GM18511 (cell line): Measurements from ENCODE around the gene NT5E.

ENCODE experiments used
- ATAC-seq: cut with Tn5 transposase; IDR thresholded peaks from one replicate; pipeline ENCODE4 v1.9.1; 2021; ENCODE audit warnings: mild to moderate bottlenecking, moderate library complexity; ENCODE audit not compliant: unreplicated experiment

NT5E gene

DNA sequence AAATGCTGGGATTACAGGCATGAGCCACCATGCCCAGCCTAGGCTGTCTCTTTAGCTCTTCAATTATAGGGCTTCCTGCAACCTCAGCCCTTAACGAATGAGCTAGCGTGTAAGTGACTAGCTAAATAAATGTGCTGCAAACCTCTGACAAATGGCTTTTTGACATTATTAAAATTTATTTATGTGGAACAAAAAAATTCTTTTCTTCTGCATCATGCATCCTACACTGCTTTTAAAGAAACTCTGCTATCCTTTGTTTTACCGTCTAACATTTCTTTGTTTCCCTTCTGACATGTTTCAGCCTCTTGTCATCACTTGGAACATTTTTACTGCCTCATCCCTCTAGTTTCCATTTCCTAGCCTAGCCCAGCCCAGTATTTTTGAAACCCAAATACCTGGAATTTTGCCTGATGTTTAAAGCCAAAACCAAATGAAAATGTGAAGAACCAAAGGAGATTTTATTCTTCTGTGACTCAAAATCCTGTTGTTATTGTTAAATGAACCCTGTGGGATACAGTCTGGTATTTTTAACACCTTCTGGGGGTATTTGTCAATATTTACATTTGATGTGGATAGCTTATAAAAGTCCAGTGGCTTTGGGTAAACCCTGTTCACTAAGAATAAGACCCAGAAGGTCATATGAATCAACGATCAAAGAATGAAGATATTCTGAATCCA lies 9.5 kb downstream of the NT5E start:
- no peak for ATAC-seq

DNA sequence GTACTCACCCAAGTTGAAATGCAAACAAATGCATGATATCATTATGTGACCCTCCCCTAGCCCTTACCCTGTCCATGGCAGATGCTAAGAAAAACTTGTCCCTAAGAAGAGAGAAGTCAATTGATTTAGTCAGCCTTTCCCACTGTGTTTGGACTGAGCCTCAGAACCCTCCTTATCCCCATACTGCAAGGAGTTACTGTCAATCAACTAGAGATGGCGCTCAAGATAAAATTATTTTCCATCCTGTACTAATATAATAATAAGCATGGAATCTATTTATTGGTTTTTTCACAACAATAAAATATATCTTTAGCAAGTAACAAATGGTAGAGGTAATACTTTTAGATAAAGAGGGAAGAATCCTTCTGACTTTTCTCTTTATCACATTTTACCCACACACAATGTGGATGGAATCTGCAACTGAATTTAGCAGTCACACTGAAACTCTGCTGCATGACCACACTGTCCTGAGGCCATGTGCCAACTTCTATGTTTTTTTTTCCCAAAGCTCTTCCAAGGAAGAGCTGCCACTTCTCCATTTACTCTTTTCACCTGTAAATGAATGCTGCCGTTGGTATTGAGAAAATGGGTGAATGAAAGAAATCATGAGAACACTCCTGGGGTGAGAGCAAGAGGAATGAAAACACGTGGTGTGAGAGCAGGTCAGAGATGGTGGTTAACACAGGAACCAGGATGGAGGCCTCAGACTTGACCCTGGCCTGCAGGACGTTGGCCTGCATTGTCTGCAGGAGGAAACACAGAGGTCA lies 10.5 kb downstream of the NT5E start:
- peak; percentile 32 for ATAC-seq

GRCh38 chr6:85460921-85461797 lies 11.3 kb downstream of the NT5E start:
- ATAC-seq = peak; percentile 83

- ATAC-seq = peak; percentile 14
Measured at GRCh38 chr6:85461798-85462170, 11.9 kb downstream of the NT5E start.

DNA sequence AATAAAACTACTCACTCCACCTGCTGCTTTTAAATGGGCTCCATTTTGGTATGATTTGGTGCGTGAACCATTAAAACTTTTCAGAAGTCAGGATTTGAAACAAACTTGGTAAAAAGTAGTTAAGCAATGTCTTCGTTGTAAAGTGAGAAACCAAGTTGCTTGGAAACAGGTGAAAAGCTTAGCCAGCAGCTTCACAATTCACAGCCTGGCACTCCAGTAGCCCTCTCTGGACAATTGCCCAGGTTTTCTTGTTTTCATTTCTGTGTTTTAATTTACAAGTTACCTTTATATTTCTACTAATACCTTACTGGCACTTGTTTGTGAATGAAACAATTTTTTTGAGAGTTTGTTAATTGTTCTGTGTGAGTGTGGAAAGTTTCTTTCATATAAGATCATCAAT lies 12.8 kb downstream of the NT5E start:
- no peak for ATAC-seq

DNA sequence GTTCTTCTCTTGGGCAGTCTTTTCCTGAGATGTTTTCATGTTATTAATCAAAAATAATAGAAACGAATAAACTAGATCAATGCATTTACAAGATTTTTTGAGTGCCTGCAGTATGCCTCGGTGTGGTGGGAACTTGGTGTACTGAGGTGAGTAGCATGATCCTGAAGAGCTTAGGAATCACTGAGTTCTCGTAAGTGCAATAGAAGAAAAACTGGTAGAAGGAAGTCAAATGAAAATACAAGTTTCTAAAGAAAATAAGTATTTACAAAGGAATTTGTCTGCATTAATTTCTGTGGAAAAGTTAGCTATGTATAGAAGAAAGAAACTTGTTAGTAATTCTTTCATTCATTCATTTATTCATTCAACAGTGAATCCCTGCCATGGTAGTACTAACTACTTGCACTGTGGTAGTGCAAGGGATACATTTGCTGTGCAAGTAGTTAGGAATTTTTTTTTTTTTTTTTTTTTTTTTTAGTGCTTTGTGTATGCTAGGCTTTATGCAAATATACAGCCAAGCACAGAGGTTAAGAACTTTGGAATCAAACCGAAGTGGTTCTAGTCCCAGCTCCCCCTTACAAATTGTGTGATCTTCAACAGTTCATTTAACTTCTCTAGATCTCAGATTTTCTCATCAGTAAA lies 13.9 kb downstream of the NT5E start:
- no peak for ATAC-seq

- ATAC-seq = no peak
Measured at GRCh38 chr6:85464260-85464644, 14.4 kb downstream of the NT5E start.

- ATAC-seq = no peak
Measured at GRCh38 chr6:85464722-85465150, 14.9 kb downstream of the NT5E start.

DNA sequence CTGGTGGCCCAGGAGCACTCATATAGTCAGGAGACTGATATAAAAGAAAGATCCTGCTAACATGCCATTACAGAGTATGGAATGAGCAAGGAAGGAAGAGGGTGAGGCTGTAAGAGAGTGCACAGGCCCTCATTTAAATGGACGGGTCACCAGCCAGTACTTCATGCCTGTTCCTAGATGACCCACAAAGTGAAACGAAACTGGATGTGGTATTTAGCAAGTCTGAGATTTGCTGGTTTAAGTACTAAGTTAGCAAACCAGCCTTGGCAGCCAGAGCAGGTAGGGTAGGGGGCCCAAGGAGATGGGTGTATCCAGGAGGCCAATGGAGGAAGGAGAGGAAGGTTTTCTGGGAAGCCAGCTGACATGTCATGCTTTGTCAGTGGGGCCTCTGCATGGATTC lies 15.9 kb downstream of the NT5E start:
- peak; percentile 35 for ATAC-seq

- no peak for ATAC-seq
Measured at GRCh38 chr6:85468326-85468725, 18.4 kb downstream of the NT5E start.

DNA sequence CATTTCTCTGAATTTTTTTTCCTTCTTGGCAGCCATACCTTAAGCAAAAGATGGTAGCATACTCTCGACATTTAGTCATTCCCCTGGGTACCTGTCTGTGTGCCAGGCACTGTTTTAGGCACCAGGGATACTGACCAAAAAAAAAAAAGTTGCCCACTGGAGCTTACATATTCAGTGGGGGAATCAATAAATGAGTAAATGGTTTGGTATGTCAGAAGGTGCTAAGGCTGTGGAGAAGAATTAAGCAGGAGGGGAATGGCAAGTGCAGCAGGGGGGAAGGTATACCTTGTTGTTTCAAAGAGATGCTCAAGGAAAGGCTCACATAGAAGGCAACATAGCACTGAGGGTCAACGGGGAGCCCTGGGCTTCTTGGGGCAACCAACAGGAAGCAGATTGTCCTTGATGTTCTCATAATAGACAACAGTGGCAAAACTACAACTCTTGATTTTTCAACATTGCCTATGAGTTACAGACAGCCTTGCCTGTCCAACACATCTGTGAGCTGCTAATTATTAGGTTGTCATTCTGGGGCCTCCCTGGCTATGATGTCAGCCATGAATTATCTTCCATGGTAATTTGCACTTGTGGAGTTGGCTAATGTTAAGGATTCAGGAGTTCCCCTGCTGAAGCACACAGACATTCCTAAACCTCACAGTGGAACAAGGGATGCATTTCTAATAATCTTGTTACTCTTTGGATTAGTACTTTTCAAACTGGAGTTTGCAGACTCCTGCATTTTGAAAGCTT lies 19.6 kb downstream of the NT5E start:
- no peak for ATAC-seq

DNA sequence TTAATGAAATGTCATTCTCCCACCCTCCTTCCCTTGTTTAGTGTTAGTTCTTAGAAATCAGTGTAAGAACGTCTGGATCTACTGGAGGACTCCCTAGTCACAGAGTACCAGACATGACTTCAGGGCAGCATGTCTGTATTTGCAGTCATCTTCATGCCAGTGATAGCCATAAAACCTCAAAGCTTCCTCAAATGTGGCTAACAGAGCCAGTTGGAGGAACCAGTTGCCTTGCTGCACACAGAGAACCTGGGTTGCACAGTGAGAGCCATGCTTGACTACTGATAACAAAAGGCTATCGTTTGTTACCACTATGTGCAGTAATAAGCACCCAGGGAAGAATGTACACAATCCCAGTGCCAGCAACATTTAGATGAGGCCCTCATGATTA lies 20.1 kb downstream of the NT5E start:
- ATAC-seq = no peak

GRCh38 chr6:85472744-85473143 lies 22.9 kb downstream of the NT5E start:
- no peak for ATAC-seq

DNA sequence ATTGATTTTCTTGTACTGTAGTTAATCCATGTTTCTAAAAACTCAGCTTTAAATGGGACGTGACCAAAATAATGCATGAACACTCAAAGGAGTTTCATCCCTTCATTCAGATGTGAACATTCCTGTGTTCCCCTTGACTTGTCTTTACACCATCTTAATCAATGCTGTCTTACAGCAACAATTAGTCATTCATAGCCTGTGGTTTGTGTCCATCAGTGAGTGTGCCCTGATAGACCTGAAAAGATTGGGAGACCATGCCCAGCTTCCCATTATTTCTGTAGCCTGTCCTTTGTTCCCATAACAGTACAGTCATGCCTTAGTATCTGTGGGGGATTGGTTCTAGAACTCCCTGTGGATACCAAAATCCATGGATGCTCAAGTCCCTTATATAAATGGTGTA lies 23.9 kb downstream of the NT5E start:
- no peak for ATAC-seq

GRCh38 chr6:85476532-85476931 lies 26.6 kb downstream of the NT5E start:
- no peak for ATAC-seq

DNA sequence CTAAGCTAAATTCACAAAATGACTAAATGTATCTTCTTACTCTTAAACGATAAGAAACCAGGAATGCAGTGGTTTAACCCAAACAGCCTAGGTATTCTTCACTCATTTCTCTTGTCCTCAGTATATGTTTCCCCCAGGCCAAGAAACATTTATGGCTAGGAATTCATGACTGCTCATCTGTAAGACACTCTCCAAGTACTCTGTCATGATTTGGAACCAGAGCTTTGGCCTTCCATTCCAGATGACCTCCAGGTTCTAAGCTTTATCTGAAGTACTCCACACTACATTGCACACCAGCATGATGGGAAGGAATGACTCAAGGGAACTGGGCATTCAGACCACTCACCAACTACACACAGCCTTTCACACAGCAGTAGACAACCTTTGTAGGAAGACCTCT lies 29.3 kb downstream of the NT5E start:
- no peak for ATAC-seq

DNA sequence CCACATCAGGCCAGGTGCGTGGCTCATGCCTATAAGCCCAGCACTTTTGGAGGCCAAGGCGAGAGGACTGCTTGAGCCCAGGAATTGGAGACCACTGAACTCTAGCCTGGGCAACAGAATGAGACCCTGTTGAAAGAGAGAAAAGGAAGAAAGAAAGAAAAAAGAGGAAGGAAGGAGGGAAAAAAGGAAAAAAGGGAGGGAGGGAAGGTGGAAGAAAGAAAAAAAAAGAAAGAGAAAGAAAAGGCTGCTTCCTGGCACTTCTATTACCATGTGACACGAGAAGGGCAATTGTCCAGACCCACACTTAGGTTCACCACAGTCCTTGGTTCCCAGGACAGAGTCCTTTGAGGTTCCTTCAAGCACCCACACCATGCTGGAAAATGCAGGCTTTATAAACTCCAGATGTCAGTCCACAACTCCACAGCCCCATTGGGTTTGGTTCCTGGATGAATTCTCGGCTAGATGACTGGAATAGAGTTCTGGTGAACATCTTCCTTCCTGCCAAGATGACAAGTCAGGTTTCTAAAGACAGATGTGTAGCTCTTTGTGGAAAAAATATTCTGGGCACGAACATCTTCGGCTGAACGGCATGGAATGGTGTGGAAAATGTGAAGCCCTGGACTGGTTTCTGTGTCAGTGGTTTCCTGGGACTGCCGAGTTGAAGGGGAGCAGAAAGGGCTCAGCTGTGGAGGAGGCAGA lies 32.5 kb downstream of the NT5E start:
- no peak for ATAC-seq

- ATAC-seq = peak; percentile 89
Measured at GRCh38 chr6:85482905-85483700, 33.2 kb downstream of the NT5E start.

DNA sequence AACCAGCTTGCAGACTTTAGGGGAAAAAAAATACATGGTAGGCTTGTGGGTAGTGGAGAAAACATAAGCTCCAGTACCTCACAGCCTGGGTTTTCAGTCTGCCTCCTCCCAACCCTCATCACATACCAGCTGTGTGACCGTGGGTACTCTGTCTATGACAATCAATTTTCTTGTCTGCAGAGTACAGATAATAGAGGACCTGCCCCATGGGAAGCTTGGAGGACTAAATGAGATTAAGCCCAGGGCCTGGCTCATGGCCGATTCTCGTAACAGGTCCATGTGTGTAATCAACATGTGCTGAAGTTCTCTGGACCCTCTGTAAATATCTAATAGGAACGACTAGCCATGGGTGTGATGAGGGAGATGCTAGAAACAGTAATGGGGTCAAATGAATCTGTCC lies 34.0 kb downstream of the NT5E start:
- ATAC-seq = no peak
